GM12878 (cell line): ENCODE results near the gene ARHGAP22.
"Not testable (repeated sequence)": the region's sequence is repeated elsewhere in the genome, so short reads cannot be mapped to it uniquely, and the experiment has no call there.

Experiments used
- CEBPB ChIP-seq, 2 experiments: fragments of 150-350 bp in 1 of 2; IDR thresholded peaks; 2 replicates each; pipeline ENCODE4 v1.6.1; 2012 to 2014; ENCODE audit warnings: low read depth in 2 of 2, low read length in 2 of 2, borderline replicate concordance in 1 of 2, inconsistent platforms in 1 of 2
- CTCF ChIP-seq, 3 experiments: IDR thresholded peaks in 2 of 3; conservative IDR thresholded peaks in 1 of 3; 2 replicates each; pipeline ENCODE4 v1.5.1; 2011; ENCODE audit warnings: low read depth in 3 of 3, low read length in 3 of 3, mild to moderate bottlenecking in 3 of 3, control low read depth in 2 of 3, moderate library complexity in 2 of 3, inconsistent platforms in 1 of 3, mixed read lengths in 1 of 3; ENCODE audit not compliant: control insufficient read depth in 2 of 3, insufficient read depth in 1 of 3; ENCODE audit errors: extremely low read depth in 1 of 3
- PRDM15 ChIP-seq: fragments of 450-650 bp; formaldehyde crosslinking; IDR thresholded peaks from 2 replicates; pipeline ENCODE4 v1.4.0; 2020; ENCODE audit warnings: mild to moderate bottlenecking, moderate library complexity
- REST ChIP-seq: IDR thresholded peaks from 2 replicates; pipeline ENCODE4 v1.6.1; 2012; ENCODE audit warnings: mild to moderate bottlenecking, low read depth, low read length

- TF ChIP-seq CTCF (IDR thresholded peaks at IDR 0.05 in 2 of 3, conservative IDR thresholded peaks at IDR 0.05 in 1 of 3; ENCODE audit: control insufficient read depth in 2 of 3, extremely low read depth in 1 of 3, insufficient read depth in 1 of 3, low read depth in 3 of 3, low read length in 3 of 3); PRDM15; REST; CEBPB (IDR thresholded peaks at IDR 0.05; ENCODE audit: borderline replicate concordance in 1 of 2, low read depth in 2 of 2, low read length in 2 of 2): not testable (repeated sequence)
These were observed 183.0 kb downstream of the ARHGAP22 start for GRCh38 chr10:48421862-48422261.
